Gastrocnemius medialis (tissue), 4 donors: ENCODE data around the gene CDK10.

Experiments used
- POLR2A ChIP-seq, 2 donors: fragments of 450-650 bp; IDR thresholded peaks; one replicate each; pipeline ENCODE4 v1.6.1; 2017; ENCODE audit warnings: antibody characterized with exemption in 2 of 2, mild to moderate bottlenecking in 2 of 2, moderate library complexity in 2 of 2
- TF ChIP-seq, protein P1 (sequence below), 5 experiments: fragments of 450-650 bp in 3 of 5; fragments of 200-600 bp in 2 of 5; sonication (generic) in 2 of 5; IDR thresholded peaks in 4 of 5; conservative IDR thresholded peaks in 1 of 5; 1 replicate in 4 of 5; 2 replicates in 1 of 5; pipeline ENCODE4 v1.5.1; 2016 to 2019; ENCODE audit warnings: antibody characterized with exemption in 5 of 5, mild to moderate bottlenecking in 3 of 5, moderate library complexity in 3 of 5

DNA sequence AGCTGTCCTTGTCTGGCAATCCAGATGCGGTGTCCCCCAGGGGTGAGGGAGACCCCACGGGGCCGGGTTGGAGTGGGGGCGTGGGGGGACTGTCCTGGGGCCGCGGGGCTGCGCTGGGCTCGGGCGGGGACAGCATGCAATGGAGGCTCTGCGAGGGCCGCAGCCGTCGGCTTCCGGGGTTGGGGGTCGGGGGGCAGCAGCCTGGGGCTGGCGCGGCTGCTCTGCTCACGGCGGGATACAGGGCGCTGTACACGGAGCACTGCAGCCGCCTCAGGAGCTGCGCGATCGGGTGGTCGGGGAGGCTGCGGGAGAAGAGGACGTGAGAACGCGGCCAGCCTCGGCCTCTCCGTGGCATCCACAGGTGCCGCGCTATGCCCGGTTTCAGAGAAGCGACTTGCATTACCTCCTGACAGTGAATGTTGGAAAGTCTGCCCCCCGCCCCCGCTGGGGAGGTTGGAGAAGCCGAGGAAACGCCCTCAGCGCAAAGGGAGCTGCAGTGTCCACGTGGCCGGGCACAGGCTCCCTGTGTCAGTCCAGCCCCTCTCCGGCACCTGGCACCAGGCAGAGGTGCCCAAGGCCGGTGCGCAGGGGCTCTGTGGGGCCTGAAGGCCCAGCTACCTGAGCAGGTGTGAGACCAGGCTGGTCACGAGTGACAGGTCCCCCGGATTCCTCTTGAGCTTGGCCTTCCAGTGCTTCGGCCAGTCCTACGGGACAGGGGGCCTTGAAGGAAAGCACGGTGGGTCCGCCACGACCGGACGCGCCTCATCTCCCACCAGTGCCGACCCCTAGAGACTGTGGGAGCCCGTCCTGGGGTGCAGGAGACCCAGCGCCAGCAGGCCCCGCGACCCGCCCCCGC is 24.4 kb downstream of the CDK10 start:
- TF ChIP-seq, protein P1, sequence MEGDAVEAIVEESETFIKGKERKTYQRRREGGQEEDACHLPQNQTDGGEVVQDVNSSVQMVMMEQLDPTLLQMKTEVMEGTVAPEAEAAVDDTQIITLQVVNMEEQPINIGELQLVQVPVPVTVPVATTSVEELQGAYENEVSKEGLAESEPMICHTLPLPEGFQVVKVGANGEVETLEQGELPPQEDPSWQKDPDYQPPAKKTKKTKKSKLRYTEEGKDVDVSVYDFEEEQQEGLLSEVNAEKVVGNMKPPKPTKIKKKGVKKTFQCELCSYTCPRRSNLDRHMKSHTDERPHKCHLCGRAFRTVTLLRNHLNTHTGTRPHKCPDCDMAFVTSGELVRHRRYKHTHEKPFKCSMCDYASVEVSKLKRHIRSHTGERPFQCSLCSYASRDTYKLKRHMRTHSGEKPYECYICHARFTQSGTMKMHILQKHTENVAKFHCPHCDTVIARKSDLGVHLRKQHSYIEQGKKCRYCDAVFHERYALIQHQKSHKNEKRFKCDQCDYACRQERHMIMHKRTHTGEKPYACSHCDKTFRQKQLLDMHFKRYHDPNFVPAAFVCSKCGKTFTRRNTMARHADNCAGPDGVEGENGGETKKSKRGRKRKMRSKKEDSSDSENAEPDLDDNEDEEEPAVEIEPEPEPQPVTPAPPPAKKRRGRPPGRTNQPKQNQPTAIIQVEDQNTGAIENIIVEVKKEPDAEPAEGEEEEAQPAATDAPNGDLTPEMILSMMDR (IDR thresholded peaks at IDR 0.05 in 4 of 5, conservative IDR thresholded peaks at IDR 0.05 in 1 of 5) = no peak
- TF ChIP-seq POLR2A (IDR thresholded peaks at IDR 0.05) = no peak
